GM13976 (cell line): ENCODE data around the gene IGFBP1.

Experiments
- DNase-seq: peaks from one replicate; pipeline ENCODE4 v3.0.0; 2012; ENCODE audit warnings: low spot score
- in situ Hi-C: fragments of 300-500 bp; cut with MboI; formaldehyde crosslinking; loops from one replicate; pipeline ENCODE4 v1.12.0; 2022; ENCODE audit warnings: low sequenced_read_pairs, mixed read lengths, inconsistent platforms; ENCODE audit not compliant: unreplicated experiment
- TF ChIP-seq, protein P1 (sequence below): IDR thresholded peaks from 2 replicates; pipeline ENCODE4 v1.5.1; 2012; ENCODE audit warnings: borderline replicate concordance, mild to moderate bottlenecking; ENCODE audit not compliant: insufficient read depth; ENCODE audit errors: extremely low read depth, missing control alignments, control extremely low read depth

IGFBP1 gene

DNA sequence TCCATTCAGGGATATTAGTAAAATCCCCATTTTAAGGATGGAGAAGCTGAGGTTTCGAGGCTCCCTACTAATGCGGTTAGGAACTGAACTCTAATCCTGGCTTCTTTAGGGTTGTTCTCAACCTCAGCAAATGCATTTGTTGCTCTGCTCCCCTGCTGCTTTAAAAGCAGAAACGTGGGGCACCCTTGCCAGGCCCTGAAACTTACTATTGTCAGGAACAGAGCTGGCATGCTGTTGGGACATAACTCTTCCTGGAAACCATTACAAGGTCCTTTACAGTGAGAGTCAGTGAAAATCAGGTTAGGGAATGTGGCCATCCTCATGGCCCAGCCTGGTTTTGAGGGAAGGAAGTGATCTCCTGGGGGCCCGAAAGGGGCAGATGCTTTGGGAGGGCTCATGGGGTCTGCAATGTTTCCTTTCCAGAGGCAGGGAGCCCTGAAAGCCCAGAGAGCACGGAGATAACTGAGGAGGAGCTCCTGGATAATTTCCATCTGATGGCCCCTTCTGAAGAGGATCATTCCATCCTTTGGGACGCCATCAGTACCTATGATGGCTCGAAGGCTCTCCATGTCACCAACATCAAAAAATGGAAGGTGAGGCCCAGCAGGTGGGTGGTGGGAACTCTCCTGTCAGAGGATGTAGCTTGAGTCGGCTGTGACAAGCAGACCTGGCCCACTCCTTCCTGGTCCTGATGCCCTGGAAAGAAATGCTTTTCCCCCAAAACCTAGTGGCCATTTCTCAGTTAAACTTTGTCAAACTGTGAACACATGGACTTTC, 2.0 kb downstream of the IGFBP1 start:
- in situ Hi-C loops: no loop called here
- TF ChIP-seq, protein P1, sequence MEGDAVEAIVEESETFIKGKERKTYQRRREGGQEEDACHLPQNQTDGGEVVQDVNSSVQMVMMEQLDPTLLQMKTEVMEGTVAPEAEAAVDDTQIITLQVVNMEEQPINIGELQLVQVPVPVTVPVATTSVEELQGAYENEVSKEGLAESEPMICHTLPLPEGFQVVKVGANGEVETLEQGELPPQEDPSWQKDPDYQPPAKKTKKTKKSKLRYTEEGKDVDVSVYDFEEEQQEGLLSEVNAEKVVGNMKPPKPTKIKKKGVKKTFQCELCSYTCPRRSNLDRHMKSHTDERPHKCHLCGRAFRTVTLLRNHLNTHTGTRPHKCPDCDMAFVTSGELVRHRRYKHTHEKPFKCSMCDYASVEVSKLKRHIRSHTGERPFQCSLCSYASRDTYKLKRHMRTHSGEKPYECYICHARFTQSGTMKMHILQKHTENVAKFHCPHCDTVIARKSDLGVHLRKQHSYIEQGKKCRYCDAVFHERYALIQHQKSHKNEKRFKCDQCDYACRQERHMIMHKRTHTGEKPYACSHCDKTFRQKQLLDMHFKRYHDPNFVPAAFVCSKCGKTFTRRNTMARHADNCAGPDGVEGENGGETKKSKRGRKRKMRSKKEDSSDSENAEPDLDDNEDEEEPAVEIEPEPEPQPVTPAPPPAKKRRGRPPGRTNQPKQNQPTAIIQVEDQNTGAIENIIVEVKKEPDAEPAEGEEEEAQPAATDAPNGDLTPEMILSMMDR: no peak
- DNase-seq: no peak

DNA sequence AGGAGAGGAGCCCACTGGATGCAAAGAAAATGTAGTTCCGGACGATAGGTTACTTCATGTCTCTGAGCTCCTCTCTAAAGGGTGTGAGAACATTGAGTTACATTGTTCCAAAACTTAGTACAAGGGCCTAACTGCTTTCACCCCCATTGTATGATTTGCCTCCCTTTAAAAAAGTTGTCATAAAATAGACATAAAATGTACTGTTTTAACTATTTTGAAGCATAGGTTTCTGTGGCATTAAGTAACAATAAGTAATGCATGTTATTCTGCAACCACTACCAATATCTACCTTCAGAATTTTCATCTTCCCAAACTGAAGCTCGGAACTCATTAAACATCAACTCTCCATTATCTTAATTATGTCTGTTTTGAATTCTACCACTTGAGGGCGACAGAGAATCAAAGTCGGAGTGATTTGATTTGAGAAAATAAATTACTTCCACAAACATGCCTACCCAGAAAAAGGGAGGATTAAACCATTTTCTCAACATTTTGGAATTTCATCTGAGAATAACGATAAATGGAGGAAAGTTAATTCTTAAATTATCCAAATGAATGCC, 2.7 kb downstream of the IGFBP1 start:
- in situ Hi-C loops: no loop called here
- DNase-seq: no peak
- TF ChIP-seq, protein P1: peak; percentile 36

DNA sequence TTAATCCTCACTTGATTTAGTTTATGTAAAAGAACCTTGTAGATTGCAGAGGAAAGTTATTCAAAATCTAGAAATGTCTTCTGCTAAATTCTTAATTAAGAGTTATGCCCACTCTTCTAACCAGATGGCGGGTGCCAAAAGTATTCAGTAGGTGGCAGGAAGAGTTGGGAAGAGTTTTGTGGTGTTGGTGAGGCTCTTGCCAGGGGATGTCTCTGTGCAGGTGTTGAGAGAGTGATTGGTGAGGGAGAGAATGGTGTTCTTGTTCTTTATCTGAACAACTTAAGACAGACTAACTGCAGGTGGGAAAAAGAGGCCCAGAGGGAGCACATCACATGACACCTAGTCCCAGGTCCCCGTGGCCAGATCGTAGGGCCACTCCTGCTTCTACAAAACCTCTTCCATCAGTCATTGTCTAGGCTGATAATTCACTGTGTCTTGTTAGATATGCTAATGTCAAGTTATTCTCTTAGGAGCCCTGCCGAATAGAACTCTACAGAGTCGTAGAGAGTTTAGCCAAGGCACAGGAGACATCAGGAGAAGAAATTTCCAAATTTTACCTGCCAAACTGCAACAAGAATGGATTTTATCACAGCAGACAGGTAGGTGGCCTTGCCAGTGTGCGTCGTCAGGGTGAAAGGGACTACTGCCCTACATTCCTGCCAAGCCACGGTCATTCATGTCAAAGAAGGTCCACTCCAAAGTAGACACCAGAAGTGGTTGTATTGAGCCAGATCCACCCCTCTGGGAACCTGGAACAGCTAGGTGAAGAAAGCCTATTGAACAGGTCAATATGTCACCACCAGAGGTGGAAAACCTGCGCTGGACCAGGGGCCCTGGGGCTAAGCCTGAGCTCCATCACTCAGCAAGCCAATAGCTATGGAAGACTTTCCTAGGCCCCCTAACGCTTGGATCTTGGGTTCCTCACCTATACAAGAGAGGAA, 3.4 kb downstream of the IGFBP1 start:
- DNase-seq: no peak
- TF ChIP-seq, protein P1: no peak
- in situ Hi-C loops: no loop called here

DNA sequence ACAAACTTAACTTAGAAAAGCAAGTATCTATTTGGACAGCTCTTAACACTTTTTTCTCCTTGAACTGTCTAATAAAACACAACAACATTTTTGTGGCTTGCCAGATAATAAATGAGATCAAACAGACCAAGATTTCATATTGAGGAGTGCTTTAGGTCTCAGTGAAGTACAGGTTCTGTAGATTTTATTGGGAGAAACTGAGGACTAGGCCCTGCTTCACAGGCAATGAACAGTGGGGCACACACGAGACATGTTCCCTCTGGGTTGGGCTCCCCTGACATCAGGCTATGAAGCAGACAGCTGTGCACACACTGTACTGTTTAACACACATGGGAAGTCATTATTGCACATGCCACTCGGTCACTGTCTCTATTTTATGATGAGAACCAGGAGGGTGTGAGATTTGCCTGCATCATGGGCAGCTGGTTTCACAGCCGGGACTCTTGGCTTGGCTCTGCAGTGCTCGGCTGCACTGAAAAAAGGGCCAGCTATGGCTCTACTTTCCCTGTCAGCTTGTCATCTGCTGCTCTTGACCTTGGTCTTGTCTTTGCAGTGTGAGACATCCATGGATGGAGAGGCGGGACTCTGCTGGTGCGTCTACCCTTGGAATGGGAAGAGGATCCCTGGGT, 4.2 kb downstream of the IGFBP1 start:
- no peak for DNase-seq
- TF ChIP-seq, protein P1: no peak
- in situ Hi-C loops: no loop called here

DNA sequence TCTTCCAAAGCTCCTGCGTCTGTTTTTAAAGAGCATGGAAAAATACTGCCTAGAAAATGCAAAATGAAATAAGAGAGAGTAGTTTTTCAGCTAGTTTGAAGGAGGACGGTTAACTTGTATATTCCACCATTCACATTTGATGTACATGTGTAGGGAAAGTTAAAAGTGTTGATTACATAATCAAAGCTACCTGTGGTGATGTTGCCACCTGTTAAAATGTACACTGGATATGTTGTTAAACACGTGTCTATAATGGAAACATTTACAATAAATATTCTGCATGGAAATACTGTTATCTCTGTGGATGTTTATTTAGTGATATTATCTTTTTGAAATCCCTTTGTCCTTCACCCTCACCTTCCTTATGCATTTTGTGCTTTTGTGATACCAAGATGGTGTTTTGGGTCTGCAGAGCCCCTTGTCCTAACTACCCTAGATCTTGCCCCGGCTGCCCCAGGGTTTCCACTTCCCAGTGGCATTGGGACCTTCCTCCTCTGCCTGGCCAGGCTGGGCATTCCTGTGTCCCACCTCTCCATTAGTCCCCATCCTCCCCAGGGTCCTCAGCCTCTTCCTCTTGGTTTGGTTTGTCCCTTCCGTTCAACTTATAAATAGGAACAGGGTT, 5.2 kb downstream of the IGFBP1 start:
- TF ChIP-seq, protein P1: no peak
- in situ Hi-C loops: no loop called here
- DNase-seq: no peak
